Urinary bladder (tissue), 4 donors: ENCODE data around the gene DLL1. TPM values are rescaled to one million over a fixed set of nuclear protein-coding genes. Genes with fewer than 3 reads are reported as not detected.

Experiments used
- DNase-seq: peaks from one replicate; pipeline ENCODE4 v3.0.0-alpha.2; 2015; ENCODE audit errors: extremely low spot score
- H3K27ac ChIP-seq: one replicate; pipeline ENCODE4 v1.5.1; 2013; ENCODE audit warnings: low read depth, mild to moderate bottlenecking, moderate library complexity
- H3K36me3 ChIP-seq: one replicate; pipeline ENCODE4 v1.6.1; 2013; ENCODE audit warnings: mild to moderate bottlenecking, moderate library complexity; ENCODE audit not compliant: insufficient read depth
- H3K4me1 ChIP-seq: one replicate; pipeline ENCODE4 v1.6.1; 2013; ENCODE audit warnings: mild to moderate bottlenecking, moderate library complexity; ENCODE audit not compliant: insufficient read depth
- H3K4me3 ChIP-seq: one replicate; pipeline ENCODE4 v1.5.1; 2013; ENCODE audit warnings: low read depth, low read length
- whole genome bisulfite sequencing: extraction: QIAGEN DNeasy Blood & Tissue Kit; methylation state at CpG from one replicate; pipeline ENCODE4 v1.1.7; 2013; 5-methylcytosine and 5-hydroxymethylcytosine counted together
- polyA plus RNA-seq: library from polyadenylated mRNA; stranded (reverse); fragments of 200-250 nt; gene quantifications from one replicate; pipeline ENCODE4 v1.2.3, GENCODE V29; 2013
- total RNA-seq: library from RNA; depleted of rRNA; stranded (reverse); fragments of >200 nt; gene quantifications from one replicate; pipeline ENCODE4 v1.2.3, GENCODE V29; 2014
- donor health status: healthy with polysubstance abuse.
- donor health status: healthy.

DLL1 gene
- total and polyA plus RNA-seq, 2 donors, result 5.9 to 22.1 TPM

GRCh38 chr6:170292407-170293158, 1.7 kb upstream of the DLL1 start:
- Histone ChIP-seq H3K4me1 (peaks cover 6% of the 10 kb centered on the region), H3K27ac (no peak overlapping the region), H3K4me3 (no peak overlapping the region), H3K36me3 (no peaks in the 10 kb centered on the region)
- no peak for DNase-seq
- 23% methylated on average over 13 of the region's 13 CpGs for WGBS

- DNase-seq, result no peak
- Histone ChIP-seq H3K4me1 (peaks cover 5% of the 10 kb centered on the region), H3K36me3 (no peaks in the 10 kb centered on the region), H3K4me3 (peak overlapping the region; percentile 75), H3K27ac (peak overlapping the region; percentile 93)
- 24% methylated on average over 11 of the region's 11 CpGs for WGBS
Measured at GRCh38 chr6:170292111-170292406, 1.2 kb upstream of the DLL1 start.

GRCh38 chr6:170291271-170292110, 613 bp upstream of the DLL1 start:
- H3K4me3 ChIP-seq, result peak overlapping the region; percentile 75
- H3K36me3 ChIP-seq, result no peaks in the 10 kb centered on the region
- H3K4me1 ChIP-seq, result peaks cover 5% of the 10 kb centered on the region
- 2% methylated on average over 87 of the region's 87 CpGs for WGBS
- peak overlapping the region; percentile 93 for H3K27ac ChIP-seq
- no peak for DNase-seq

- Histone ChIP-seq H3K4me1 (no peaks in the 10 kb centered on the region), H3K27ac (peak overlapping the region; percentile 80), H3K4me3 (peak overlapping the region; percentile 75), H3K36me3 (no peaks in the 10 kb centered on the region)
- WGBS, result under 1% methylated on average over 41 of the region's 41 CpGs
- DNase-seq, result no peak
Measured at GRCh38 chr6:170289951-170290295, 955 bp downstream of the DLL1 start.

- H3K4me3 ChIP-seq, result peak overlapping the region; percentile 75
- 9% methylated on average over 85 of the region's 85 CpGs for WGBS
- H3K4me1 ChIP-seq, result no peaks in the 10 kb centered on the region
- H3K36me3 ChIP-seq, result no peaks in the 10 kb centered on the region
- no peak for DNase-seq
- H3K27ac ChIP-seq, result no peak overlapping the region
Measured at GRCh38 chr6:170289180-170289931, 1.5 kb downstream of the DLL1 start.

GRCh38 chr6:170288852-170289179, 2.1 kb downstream of the DLL1 start:
- no peak for DNase-seq
- Histone ChIP-seq H3K4me1 (no peaks in the 10 kb centered on the region), H3K27ac (no peak overlapping the region), H3K36me3 (no peaks in the 10 kb centered on the region), H3K4me3 (peak overlapping the region; percentile 75)
- WGBS, result 38% methylated on average over 16 of the region's 16 CpGs

GRCh38 chr6:170288091-170288631, 2.7 kb downstream of the DLL1 start:
- no peak overlapping the region for H3K4me3 ChIP-seq
- H3K27ac ChIP-seq, result no peak overlapping the region
- no peaks in the 10 kb centered on the region for H3K36me3 ChIP-seq
- WGBS, result 82% methylated on average over 33 of the region's 33 CpGs
- no peak for DNase-seq
- H3K4me1 ChIP-seq, result no peaks in the 10 kb centered on the region

GRCh38 chr6:170287371-170287876, 3.5 kb downstream of the DLL1 start:
- H3K27ac ChIP-seq, result no peak overlapping the region
- no peaks in the 10 kb centered on the region for H3K36me3 ChIP-seq
- no peak for DNase-seq
- WGBS, result 70% methylated on average over 12 of the region's 12 CpGs
- no peak overlapping the region for H3K4me3 ChIP-seq
- H3K4me1 ChIP-seq, result no peaks in the 10 kb centered on the region

GRCh38 chr6:170286934-170287265, 4.0 kb downstream of the DLL1 start:
- Histone ChIP-seq H3K36me3 (no peaks in the 10 kb centered on the region), H3K27ac (no peak overlapping the region), H3K4me1 (no peaks in the 10 kb centered on the region), H3K4me3 (no peak overlapping the region)
- DNase-seq, result no peak
- 50% methylated on average over 2 of the region's 2 CpGs for WGBS

GRCh38 chr6:170286246-170286933, 4.5 kb downstream of the DLL1 start:
- Histone ChIP-seq H3K4me3 (no peak overlapping the region), H3K36me3 (no peaks in the 10 kb centered on the region), H3K27ac (peak overlapping the region; percentile 3), H3K4me1 (no peaks in the 10 kb centered on the region)
- 35% methylated on average over 26 of the region's 26 CpGs for WGBS
- DNase-seq, result no peak

- DNase-seq, result no peak
- WGBS, result 88% methylated on average over 5 of the region's 5 CpGs
- Histone ChIP-seq H3K27ac (no peak overlapping the region), H3K36me3 (no peaks in the 10 kb centered on the region), H3K4me3 (no peak overlapping the region), H3K4me1 (no peaks in the 10 kb centered on the region)
Measured at GRCh38 chr6:170285482-170285881, 5.4 kb downstream of the DLL1 start.

- Histone ChIP-seq H3K4me1 (no peaks in the 10 kb centered on the region), H3K4me3 (no peak overlapping the region), H3K36me3 (no peaks in the 10 kb centered on the region), H3K27ac (no peak overlapping the region)
- WGBS, result 93% methylated on average over 24 of the region's 24 CpGs
- DNase-seq, result no peak
Measured at GRCh38 chr6:170284866-170285469, 5.9 kb downstream of the DLL1 start.
